ENCODE measurements around the gene PRR22.

DNA sequence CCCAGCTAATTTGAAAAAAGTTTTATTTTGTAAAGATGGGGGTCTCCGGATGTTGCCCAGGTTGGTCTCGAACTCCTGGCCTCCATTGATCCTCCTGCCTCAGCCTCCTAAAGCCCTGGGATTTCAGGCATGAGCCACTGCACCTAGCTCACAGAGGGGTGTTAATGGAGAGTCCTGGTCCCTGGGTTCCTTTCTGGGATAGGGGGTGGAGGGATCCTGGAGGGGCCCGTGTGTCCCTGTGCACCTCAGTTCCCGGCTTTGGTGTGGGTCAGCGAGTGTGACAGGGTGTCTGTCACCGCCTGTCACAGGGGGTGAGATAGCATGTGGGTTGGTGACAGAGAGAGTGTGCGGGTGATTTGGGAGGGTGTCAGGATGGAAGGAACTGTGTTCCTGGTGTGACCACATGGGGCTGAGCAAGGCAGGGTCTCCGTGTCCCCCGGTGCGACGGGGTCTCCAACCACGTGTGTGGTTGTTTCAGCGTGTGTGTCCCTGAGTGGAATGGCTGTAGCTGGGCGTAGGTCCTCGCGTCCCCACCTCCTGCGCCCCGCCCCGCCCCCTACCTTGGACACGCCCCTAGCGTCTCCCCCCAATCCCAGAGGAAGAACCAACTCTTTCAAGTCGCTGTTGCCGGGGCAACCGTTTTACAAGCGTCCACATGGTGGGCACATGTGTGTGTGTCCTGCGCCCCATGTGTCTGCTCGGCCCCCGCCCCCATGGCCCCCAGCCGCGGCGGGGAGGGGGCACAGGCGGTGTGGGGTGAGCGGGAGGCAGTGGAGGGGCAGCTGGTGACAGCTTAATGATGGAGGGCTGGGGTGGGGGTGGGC is 17.5 kb upstream of the PRR22 start:
- TF ChIP-seq, protein P1, sequence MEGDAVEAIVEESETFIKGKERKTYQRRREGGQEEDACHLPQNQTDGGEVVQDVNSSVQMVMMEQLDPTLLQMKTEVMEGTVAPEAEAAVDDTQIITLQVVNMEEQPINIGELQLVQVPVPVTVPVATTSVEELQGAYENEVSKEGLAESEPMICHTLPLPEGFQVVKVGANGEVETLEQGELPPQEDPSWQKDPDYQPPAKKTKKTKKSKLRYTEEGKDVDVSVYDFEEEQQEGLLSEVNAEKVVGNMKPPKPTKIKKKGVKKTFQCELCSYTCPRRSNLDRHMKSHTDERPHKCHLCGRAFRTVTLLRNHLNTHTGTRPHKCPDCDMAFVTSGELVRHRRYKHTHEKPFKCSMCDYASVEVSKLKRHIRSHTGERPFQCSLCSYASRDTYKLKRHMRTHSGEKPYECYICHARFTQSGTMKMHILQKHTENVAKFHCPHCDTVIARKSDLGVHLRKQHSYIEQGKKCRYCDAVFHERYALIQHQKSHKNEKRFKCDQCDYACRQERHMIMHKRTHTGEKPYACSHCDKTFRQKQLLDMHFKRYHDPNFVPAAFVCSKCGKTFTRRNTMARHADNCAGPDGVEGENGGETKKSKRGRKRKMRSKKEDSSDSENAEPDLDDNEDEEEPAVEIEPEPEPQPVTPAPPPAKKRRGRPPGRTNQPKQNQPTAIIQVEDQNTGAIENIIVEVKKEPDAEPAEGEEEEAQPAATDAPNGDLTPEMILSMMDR (IDR thresholded peaks at IDR 0.05 in 2 of 3, conservative IDR thresholded peaks at IDR 0.05 in 1 of 3; ENCODE audit: borderline replicate concordance in 1 of 3, insufficient read depth in 1 of 3, low read depth in 2 of 3, low read length in 2 of 3): no peak
- TF ChIP-seq POLR2AphosphoS5 (IDR thresholded peaks at IDR 0.05; ENCODE audit: low read depth, low read length): no peak
- TF ChIP-seq ZFX (IDR thresholded peaks at IDR 0.05): no peak
- TF ChIP-seq, protein P2, sequence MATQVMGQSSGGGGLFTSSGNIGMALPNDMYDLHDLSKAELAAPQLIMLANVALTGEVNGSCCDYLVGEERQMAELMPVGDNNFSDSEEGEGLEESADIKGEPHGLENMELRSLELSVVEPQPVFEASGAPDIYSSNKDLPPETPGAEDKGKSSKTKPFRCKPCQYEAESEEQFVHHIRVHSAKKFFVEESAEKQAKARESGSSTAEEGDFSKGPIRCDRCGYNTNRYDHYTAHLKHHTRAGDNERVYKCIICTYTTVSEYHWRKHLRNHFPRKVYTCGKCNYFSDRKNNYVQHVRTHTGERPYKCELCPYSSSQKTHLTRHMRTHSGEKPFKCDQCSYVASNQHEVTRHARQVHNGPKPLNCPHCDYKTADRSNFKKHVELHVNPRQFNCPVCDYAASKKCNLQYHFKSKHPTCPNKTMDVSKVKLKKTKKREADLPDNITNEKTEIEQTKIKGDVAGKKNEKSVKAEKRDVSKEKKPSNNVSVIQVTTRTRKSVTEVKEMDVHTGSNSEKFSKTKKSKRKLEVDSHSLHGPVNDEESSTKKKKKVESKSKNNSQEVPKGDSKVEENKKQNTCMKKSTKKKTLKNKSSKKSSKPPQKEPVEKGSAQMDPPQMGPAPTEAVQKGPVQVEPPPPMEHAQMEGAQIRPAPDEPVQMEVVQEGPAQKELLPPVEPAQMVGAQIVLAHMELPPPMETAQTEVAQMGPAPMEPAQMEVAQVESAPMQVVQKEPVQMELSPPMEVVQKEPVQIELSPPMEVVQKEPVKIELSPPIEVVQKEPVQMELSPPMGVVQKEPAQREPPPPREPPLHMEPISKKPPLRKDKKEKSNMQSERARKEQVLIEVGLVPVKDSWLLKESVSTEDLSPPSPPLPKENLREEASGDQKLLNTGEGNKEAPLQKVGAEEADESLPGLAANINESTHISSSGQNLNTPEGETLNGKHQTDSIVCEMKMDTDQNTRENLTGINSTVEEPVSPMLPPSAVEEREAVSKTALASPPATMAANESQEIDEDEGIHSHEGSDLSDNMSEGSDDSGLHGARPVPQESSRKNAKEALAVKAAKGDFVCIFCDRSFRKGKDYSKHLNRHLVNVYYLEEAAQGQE (IDR thresholded peaks at IDR 0.05; ENCODE audit: low read depth): no peak
- TF ChIP-seq EZH2phosphoT487 (IDR thresholded peaks at IDR 0.05; ENCODE audit: borderline replicate concordance): no peak
- TF ChIP-seq ELF1 (IDR thresholded peaks at IDR 0.05; ENCODE audit: borderline replicate concordance, low read depth): no peak
- TF ChIP-seq CBX3 (IDR thresholded peaks at IDR 0.05; ENCODE audit: low read depth): no peak
- no peak for TF ChIP-seq JUND (IDR thresholded peaks at IDR 0.05)
- TF ChIP-seq, protein P3, sequence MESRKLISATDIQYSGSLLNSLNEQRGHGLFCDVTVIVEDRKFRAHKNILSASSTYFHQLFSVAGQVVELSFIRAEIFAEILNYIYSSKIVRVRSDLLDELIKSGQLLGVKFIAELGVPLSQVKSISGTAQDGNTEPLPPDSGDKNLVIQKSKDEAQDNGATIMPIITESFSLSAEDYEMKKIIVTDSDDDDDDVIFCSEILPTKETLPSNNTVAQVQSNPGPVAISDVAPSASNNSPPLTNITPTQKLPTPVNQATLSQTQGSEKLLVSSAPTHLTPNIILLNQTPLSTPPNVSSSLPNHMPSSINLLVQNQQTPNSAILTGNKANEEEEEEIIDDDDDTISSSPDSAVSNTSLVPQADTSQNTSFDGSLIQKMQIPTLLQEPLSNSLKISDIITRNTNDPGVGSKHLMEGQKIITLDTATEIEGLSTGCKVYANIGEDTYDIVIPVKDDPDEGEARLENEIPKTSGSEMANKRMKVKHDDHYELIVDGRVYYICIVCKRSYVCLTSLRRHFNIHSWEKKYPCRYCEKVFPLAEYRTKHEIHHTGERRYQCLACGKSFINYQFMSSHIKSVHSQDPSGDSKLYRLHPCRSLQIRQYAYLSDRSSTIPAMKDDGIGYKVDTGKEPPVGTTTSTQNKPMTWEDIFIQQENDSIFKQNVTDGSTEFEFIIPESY (IDR thresholded peaks at IDR 0.05; ENCODE audit: extremely low read depth, insufficient replicate concordance, low read length): no peak
- no peak for TF ChIP-seq EZH2 (IDR thresholded peaks at IDR 0.05)
- TF ChIP-seq POLR2A (IDR thresholded peaks at IDR 0.05; ENCODE audit: borderline replicate concordance, extremely low read depth, insufficient read depth, insufficient read length): no peak

Data from HCT116 (cell line).